HG03280 (cell line): ENCODE data around the gene AMER1.

ENCODE experiments used
- ATAC-seq: cut with Tn5 transposase; IDR thresholded peaks from one replicate; pipeline ENCODE4 v1.9.1; 2021; ENCODE audit warnings: mild to moderate bottlenecking, moderate library complexity; ENCODE audit not compliant: unreplicated experiment

Gene AMER1

DNA sequence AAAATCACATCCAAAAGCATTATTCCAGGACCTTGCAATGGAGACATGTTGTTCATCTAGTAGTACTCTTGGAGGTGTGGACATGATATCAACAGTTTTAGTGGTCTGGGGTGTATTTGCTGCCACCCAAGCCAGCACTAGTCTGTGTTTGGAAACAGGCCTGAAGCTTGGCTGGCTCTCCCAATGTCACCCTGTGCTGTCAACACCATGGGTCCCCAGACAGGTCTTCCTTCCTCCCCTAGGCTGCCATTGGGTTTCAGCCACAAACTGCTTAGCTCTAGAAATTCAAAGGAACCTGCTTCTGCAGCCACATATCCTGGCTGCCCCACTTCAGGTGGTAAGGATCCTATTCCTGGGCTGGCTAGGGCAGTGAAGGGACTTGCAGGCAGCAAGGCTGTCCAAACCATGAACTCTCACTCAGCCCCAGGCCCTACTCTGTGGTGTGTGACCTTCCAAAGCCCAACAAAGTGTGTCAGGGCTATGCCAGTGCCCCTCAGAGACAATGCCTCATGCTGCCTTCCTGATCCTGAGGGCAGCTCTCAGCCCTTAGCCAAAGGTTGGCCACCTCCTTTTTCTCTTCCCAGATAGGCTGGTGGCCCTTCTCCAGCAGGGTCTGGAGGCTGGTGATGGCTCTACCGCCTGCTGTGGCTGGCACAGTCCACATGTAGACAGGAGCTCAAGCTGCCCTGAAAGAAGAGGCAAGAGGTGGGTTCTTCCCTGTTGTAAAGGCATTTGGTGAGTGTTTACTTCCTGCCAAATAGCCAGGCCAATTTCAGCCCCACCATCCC, 18.3 kb downstream of the AMER1 start:
- ATAC-seq = no peak

GRCh38 chrX:64184396-64184795, 21.1 kb downstream of the AMER1 start:
- no peak for ATAC-seq

GRCh38 chrX:64182208-64182607, 23.3 kb downstream of the AMER1 start:
- no peak for ATAC-seq

DNA sequence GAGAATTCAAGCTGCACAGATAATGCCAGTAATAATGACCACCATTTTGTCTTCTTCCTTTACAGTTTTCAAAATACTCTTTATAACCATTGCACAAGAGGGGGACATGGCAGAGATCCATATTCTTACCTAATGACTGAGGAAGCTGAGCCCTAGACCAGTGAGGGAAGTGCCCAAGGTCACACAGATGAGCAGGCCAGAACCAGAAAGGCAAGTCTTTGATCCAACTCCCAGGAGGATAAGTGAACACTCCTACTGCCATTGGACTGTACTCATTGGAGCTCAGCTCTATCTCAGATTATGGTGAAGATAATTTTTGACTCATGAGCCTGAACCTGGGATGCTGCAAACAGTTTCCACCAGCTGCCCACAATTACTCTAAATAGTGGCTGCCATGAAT, 28.6 kb downstream of the AMER1 start:
- no peak for ATAC-seq

DNA sequence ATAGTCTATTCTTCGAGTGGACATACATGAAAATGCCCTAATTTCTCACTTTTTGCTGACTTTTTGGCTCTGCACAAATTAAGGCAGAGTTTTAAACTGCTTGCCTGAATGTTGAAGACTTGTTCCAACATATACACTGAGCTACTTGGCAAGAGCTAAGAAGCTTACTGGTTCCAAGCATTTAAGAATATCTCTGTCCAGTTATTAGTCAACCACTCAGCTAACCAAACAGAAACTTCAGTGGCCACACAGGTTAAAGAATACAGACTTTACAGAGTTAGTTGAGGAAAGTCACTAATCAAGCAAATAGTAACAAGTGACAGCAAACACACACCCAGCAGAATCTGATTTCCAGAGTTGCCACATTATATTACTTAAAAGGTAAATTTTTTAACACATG, 35.5 kb downstream of the AMER1 start:
- ATAC-seq = no peak

GRCh38 chrX:64152857-64153256, 52.7 kb downstream of the AMER1 start:
- ATAC-seq = no peak

GRCh38 chrX:64151911-64152310, 53.6 kb downstream of the AMER1 start:
- ATAC-seq = no peak

GRCh38 chrX:64150775-64151174, 54.7 kb downstream of the AMER1 start:
- ATAC-seq = no peak
